NCI-H128 (cell line): Measurements from ENCODE around the gene ELP4.

Experiments used
- DNase-seq: peaks from one replicate; lab custom pipeline; 2025; ENCODE audit not compliant: unreplicated experiment; lab: John Stamatoyannopoulos, UW

Gene ELP4

GRCh38 chr11:31641477-31642062, 132.0 kb downstream of the ELP4 start:
- DNase-seq, result no peak

- DNase-seq, result no peak
Observed at GRCh38 chr11:31643857-31644256, 134.3 kb downstream of the ELP4 start.

- no peak for DNase-seq
Observed at GRCh38 chr11:31645747-31646146, 136.2 kb downstream of the ELP4 start.

DNA sequence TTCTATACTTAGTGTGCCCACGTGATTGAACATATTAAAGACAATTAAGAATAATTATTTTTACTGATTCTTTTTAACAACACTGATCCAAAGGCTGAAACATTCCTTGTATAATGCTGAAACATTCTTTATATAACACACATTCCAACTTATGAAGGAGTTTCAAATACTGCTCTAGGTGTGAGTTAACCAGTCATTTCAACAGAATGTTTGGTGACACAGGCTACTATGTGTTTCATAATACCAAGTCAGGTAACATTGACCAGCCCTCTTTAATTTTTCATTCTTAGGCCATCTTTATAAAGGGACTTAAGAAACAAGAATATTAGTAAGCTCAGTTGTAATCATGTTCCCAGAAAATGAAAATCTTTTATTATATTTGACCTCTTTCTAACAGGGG, 136.6 kb downstream of the ELP4 start:
- no peak for DNase-seq

- no peak for DNase-seq
Observed at GRCh38 chr11:31649129-31649966, 139.8 kb downstream of the ELP4 start.

DNA sequence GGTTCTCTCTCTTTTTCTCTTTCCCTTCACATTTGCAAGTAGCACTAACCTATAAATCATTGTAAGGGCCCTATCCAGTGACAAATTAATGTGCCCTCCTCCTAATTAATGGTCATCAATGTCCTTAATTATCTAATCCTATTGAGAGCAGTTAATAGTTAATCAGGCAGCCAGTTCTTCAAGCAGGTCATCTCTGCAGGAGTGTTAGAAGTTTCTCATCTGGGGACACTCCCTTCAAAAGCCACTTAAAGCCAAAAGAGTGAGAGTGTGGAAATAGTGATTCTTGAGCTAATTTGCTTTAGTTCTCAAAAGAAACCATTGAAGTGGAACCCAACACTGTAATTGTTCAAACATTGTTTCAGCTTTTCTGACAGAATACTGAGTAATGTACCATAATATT, 141.6 kb downstream of the ELP4 start:
- DNase-seq, result no peak

DNA sequence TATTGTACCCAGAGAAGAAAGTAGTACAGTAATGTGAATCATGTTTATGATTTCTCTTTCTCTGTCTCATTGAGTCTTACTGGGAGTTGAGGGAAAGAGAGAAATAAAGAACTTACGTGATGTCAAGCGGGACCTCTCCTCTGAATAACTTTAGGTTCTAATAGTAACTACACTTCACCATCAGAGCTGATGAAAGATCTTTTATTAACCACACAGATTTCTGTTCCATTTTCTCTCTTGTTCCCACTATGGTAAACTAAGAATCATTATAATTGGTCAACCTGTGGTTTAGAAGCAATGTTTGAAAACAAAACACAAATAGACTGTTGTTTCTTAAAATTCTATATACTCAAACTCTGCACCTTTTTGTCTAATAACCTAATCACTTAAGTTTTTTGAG, 142.3 kb downstream of the ELP4 start:
- no peak for DNase-seq

DNA sequence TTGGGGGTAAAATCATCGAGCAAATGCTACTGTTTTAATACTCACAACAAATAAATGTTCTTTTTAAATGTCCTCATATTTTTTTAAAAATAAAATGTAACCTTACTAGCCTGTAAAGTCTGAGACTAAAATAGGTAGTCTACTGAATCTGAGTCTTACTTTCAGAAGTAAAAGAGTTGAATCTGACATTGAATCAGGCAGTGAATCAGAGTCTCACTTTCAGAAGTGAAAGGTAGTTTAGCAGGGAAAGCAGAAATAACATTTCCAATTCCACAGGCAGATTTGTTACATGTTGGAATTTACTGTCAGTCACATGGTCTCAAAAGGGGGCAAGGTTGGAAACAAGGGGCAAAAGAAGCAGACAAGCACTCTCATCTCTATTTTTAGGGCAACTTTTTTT, 143.0 kb downstream of the ELP4 start:
- DNase-seq, result no peak

- DNase-seq, result no peak
Observed at GRCh38 chr11:31655483-31655882, 145.9 kb downstream of the ELP4 start.

GRCh38 chr11:31656051-31656450, 146.5 kb downstream of the ELP4 start:
- DNase-seq, result no peak

- DNase-seq, result no peak
Observed at GRCh38 chr11:31657091-31657490, 147.5 kb downstream of the ELP4 start.

- no peak for DNase-seq
Observed at GRCh38 chr11:31664129-31664528, 154.6 kb downstream of the ELP4 start.

- no peak for DNase-seq
Observed at GRCh38 chr11:31664954-31665353, 155.4 kb downstream of the ELP4 start.

- no peak for DNase-seq
Observed at GRCh38 chr11:31671681-31672080, 162.1 kb downstream of the ELP4 start.

DNA sequence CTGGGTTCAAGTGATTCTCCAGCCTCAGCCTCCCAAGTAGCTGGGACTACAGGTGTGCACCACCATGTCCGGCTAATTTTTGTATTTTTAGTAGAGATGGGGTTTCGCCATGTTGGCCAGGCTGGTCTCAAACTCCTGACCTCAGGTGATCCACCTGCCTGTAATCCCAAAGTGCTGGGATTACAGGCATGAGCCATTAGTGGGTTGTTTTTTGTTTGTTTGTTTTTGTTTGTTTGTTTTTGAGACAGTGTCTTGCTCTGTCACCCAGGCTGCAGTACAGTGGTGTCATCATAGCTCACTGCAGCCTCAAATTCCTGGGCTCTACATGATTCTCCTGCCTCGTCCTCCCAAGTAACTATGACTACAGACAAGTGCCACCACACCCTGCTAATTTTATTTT, 163.5 kb downstream of the ELP4 start:
- DNase-seq, result peak; percentile 9

DNA sequence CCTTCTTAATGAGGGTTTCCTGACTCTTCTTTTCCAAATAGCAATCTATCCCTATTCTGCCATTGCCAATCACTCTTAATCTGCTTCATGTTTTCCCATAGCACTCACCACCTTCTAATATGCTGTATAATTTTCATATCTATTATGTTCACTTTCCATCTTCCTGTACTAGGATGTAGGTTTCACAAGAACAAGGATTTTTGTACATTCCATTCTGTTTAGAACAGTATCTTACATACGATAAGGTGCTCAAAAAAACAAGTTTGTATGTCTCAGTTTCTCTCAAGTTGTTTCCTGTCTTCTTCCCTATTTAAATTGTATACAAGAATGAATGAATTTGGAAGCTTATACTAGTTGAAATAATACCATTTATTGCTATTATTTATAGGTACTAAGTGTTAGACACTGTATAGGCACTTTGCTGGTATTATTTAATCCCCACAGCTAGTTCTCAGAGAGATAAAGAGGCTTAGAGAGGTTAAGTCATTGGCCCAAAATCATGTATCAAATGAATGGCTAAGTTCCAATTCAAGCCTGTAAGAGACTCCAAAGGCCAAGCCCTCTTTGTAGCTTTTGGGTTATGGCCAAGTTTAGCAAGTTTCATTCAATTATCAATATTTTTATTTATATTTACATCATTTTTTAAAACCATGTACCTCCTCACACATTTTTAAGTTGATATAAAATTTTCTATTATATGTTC, 166.9 kb downstream of the ELP4 start:
- DNase-seq, result no peak

GRCh38 chr11:31680770-31681169, 171.2 kb downstream of the ELP4 start:
- no peak for DNase-seq

DNA sequence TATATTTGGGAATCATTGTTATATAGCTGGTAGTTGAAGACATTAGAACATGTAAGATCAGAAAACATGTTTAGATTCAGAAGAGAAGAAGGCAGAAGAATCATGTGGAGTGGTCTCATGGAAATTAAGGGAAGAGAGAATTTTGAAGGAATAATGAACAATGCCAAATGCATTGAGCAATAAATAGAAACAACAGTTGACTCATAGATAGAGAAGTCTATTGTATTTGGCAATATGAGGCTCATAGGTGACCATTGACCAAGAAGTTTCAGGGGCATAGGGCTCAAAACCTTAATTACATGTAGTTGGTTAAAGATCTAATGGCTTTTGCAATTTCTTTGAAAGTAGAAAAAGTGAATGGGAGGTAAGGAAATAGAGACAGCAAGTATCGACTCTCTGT, 177.7 kb downstream of the ELP4 start:
- DNase-seq, result no peak

- no peak for DNase-seq
Observed at GRCh38 chr11:31687861-31688260, 178.3 kb downstream of the ELP4 start.

GRCh38 chr11:31689559-31689958, 180.0 kb downstream of the ELP4 start:
- no peak for DNase-seq

GRCh38 chr11:31690041-31690440, 180.5 kb downstream of the ELP4 start:
- no peak for DNase-seq

- DNase-seq, result no peak
Observed at GRCh38 chr11:31690516-31690915, 180.9 kb downstream of the ELP4 start.
